ENCODE results near the gene ADGRG3.

DNA sequence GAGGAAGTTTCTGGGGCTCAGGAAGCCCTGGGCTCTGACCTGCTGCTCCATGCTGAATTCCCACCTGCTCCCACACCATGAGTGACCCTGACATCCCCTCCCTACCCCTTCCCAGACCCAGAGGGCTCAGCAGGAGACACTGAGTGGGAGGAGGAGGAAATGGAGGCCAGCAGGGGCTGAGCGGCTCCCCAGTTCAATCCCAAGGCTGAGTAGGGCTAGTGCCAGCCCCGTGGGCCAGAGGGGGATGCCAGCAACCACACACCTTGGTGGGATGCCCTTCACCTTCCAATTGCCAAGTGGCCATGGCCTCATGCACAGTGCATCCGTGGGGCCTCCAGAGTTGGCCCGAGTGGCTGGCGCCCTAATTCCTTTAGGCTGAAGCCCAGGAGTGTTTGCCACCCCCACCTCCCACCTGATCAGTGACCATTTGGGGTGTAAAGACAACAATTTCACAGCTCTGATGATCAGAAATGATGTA is 1.0 kb upstream of the ADGRG3 start:
- no peak for TF ChIP-seq CTCF (conservative IDR thresholded peaks at IDR 0.05)
- TF ChIP-seq ZFX (IDR thresholded peaks at IDR 0.05) = no peak
